Tibial nerve (tissue), 3 donors: ENCODE results near the gene SIAE.

Experiments
- POLR2A ChIP-seq, 2 donors: fragments of 450-650 bp; IDR thresholded peaks; one replicate each; pipeline ENCODE4 v1.6.1; 2017; ENCODE audit warnings: antibody characterized with exemption in 2 of 2, mild to moderate bottlenecking in 2 of 2, moderate library complexity in 2 of 2
- TF ChIP-seq, protein P1 (sequence below), 5 experiments: fragments of 200-600 bp in 3 of 5; fragments of 450-650 bp in 2 of 5; sonication (generic) in 3 of 5; IDR thresholded peaks; one replicate each; pipeline ENCODE4 v1.5.1; 2016 to 2019; ENCODE audit warnings: antibody characterized with exemption in 5 of 5, mild to moderate bottlenecking in 3 of 5, moderate library complexity in 2 of 5

DNA sequence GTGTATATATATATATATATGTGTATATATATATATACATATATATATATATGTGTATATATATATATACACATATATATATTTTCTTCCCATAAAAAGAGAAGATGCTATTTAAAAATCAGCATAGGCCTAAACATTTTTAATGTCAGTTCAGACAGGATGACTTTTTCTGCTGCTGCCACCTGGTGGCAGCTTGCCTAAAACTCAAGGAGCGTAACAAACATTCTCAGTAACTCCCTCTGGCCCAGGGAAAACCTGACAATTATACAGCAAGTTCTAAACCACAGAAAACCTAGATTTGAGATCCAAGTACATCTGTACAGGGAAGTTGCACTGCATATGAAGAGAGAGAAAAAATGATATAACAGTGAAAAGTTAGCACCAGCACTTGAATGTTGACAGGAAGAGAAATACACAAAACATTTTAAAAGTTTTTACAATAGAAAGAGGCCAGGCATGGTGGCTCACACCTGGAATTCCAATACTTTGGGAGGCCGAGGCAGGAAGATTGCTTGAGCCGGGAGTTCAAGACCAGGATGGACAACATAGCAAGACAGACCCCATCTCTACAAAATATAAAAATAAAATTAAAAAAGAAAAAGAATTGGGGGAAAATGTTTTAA, 87.2 kb downstream of the SIAE start:
- no peak for TF ChIP-seq POLR2A (IDR thresholded peaks at IDR 0.05)
- TF ChIP-seq, protein P1, sequence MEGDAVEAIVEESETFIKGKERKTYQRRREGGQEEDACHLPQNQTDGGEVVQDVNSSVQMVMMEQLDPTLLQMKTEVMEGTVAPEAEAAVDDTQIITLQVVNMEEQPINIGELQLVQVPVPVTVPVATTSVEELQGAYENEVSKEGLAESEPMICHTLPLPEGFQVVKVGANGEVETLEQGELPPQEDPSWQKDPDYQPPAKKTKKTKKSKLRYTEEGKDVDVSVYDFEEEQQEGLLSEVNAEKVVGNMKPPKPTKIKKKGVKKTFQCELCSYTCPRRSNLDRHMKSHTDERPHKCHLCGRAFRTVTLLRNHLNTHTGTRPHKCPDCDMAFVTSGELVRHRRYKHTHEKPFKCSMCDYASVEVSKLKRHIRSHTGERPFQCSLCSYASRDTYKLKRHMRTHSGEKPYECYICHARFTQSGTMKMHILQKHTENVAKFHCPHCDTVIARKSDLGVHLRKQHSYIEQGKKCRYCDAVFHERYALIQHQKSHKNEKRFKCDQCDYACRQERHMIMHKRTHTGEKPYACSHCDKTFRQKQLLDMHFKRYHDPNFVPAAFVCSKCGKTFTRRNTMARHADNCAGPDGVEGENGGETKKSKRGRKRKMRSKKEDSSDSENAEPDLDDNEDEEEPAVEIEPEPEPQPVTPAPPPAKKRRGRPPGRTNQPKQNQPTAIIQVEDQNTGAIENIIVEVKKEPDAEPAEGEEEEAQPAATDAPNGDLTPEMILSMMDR (IDR thresholded peaks at IDR 0.05), result peak; percentile 42 to 58 (median 55)
